NCI-H2196 treated with DMSO at 0.1 percent for 48 hours (cell line): ENCODE data around the gene SPHK1.
"Not testable (repeated sequence)": the region's sequence is repeated elsewhere in the genome, so short reads cannot be mapped to it uniquely, and the experiment has no call there.

Source experiments
- DNase-seq: peaks from one replicate; lab custom pipeline; 2025; ENCODE audit not compliant: unreplicated experiment; lab: John Stamatoyannopoulos, UW

Gene SPHK1, protein sequence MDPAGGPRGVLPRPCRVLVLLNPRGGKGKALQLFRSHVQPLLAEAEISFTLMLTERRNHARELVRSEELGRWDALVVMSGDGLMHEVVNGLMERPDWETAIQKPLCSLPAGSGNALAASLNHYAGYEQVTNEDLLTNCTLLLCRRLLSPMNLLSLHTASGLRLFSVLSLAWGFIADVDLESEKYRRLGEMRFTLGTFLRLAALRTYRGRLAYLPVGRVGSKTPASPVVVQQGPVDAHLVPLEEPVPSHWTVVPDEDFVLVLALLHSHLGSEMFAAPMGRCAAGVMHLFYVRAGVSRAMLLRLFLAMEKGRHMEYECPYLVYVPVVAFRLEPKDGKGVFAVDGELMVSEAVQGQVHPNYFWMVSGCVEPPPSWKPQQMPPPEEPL

GRCh38 chr17:76384222-76384986 is at the start of gene SPHK1:
TSS of gene SPHK1 (plus strand) at chr17:76384609. CDS start at chr17:76385645, 1,036 bp downstream.
- peak; percentile 79 for DNase-seq

- DNase-seq: no peak
These were observed 48.6 kb upstream of the SPHK1 start for GRCh38 chr17:76335716-76336381.

DNA sequence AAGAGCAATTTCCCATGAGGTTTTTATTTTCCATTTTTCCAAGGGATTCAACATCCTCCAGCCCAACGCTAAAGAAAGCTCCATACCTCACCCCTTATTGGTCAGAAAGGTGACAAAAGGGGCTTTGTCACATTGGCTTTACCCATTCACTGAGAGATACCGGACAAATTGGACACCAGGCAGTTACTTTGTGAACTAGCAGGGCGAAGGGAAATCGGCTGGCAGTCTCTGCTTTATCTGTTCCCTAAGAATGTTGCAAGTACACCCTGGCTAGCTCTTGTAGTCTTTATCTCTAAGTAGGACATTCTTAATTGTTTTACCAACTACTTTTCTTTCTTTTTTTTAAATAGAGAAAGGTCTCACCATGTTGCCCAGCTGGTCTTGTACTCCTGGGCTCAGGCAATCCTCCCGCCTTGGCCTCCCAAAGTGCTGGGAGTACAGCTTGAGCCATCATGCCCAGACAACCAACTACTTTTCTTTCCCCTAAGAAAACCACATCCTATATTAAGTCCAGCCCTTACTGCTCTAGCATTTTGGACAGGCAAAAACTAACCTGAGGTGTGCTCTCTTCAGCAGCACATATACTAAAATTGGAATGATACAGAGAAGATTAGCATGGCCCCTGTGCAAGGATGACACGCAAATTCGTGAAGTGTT is 47.5 kb upstream of the SPHK1 start:
- no peak for DNase-seq

- no peak for DNase-seq
These were observed 47.0 kb upstream of the SPHK1 start for GRCh38 chr17:76337413-76337777.

- DNase-seq: no peak
These were observed 43.1 kb upstream of the SPHK1 start for GRCh38 chr17:76341301-76341700.

- DNase-seq: no peak
These were observed 41.3 kb upstream of the SPHK1 start for GRCh38 chr17:76343106-76343505.

- DNase-seq: no peak
These were observed 38.9 kb upstream of the SPHK1 start for GRCh38 chr17:76345377-76345974.

DNA sequence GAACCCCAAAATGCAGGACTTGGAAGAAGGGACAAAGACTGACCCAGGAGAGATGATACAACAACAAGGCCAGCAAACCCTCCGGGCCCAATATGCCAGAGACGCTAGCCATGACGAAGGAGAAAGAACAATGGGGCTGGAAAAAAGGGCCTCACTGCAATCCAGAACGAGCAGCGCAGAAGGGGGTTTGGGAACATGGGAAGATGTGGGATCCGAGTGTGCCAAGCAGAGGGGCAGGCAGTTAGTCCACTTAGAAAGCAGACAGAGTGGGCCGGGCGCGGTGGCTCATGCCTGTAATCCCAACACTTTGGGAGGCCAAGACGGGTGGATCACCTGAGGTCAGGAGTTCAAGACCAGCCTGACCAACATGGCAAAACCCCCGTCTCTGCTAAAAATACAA is 37.5 kb upstream of the SPHK1 start:
- DNase-seq: not testable (repeated sequence)

GRCh38 chr17:76350463-76350862 is 33.9 kb upstream of the SPHK1 start:
- no peak for DNase-seq

- DNase-seq: no peak
These were observed 32.8 kb upstream of the SPHK1 start for GRCh38 chr17:76351526-76352071.

GRCh38 chr17:76353004-76353598 is 31.3 kb upstream of the SPHK1 start:
- no peak for DNase-seq

GRCh38 chr17:76353599-76354316 is 30.7 kb upstream of the SPHK1 start, which contains the start of gene PRPSAP1:
TSS of gene PRPSAP1 (minus strand) at chr17:76353916. CDS start at chr17:76353703, 213 bp downstream.
- DNase-seq: peak; percentile 96

DNA sequence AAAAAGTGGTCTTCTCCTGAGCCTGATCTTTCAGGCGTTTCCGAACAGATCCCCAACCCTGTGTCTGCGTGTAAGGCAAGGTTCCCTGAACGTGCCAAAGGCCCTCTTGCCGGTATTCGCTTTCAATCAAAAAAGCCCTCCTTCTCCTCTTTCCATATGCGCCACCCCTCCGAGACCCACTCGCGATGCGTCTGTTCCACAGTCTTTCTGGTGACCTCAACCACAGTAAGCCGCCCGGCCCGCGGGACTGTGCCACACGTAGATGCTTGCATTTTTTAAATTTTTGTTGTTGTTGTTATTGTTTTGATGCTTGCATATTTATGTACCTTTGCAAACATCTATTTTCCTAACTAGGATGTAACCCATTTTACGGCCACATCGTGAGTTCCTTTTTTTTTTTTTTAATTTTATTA is 30.1 kb upstream of the SPHK1 start:
- no peak for DNase-seq

GRCh38 chr17:76354747-76355310 is 29.6 kb upstream of the SPHK1 start:
- no peak for DNase-seq

DNA sequence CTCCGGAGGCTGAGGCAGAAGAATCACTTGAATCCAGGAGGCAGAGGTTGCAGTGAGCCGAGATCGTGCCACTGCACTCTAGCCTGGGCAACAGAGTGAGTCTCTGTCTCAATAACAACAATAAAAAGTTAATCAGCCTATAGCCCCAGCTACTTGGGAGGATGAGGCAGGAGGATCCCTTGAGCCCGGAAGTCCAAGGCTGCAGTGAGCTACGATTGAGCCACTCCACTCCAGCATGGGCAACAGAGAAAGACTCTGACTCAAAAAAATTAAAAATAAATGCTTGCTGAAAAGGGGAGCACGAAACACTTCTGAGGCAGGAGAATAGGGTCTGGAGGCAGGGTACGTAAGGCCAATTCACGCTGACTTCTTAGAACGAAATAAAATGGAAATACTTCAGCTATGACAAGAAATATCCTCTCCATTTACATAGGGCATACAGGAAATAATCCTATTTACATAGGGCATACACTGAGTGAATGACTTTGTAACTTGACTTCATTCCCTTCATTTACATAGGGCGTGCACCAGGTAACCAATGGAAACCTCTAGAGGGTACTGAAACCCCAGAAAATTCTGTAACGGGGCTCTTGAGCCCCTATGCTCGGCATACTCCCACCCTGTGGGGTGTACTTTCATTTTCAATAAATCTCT is 27.5 kb upstream of the SPHK1 start:
- DNase-seq: no peak

GRCh38 chr17:76357597-76358158 is 26.7 kb upstream of the SPHK1 start:
- DNase-seq: no peak

DNA sequence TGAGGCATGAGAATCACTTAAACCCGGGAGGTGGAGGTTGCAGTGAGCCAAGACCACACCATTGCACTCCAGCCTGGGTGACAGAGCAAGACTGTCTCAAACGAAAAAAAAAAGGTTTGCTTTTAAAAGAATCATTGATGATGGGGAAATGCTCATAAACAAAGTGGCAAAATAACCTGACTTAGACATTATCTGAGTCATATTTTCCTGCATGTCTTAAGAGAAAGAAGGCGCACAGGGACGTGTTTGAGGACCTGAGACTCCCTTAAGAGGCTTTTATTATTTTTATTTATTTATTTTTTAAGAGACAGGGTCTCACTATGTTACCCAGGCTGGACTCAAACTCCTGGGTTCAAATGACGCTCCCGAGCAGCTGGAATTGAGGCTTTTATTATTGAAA is 25.0 kb upstream of the SPHK1 start:
- no peak for DNase-seq

GRCh38 chr17:76359776-76360175 is 24.6 kb upstream of the SPHK1 start:
- DNase-seq: not testable (repeated sequence)
